ENCODE results near the gene STT3B. TPM values are rescaled to one million over a fixed set of nuclear protein-coding genes. Genes with fewer than 3 reads are reported as not detected.
A peak's percentile ranks its signal among the peaks of the same experiment; 100 is the strongest.

The STT3B gene
- polyA plus RNA-seq, 1 donor (not counting 4 experiments of a cell fraction or from before 2014, with no cell fraction given): 129 TPM

DNA sequence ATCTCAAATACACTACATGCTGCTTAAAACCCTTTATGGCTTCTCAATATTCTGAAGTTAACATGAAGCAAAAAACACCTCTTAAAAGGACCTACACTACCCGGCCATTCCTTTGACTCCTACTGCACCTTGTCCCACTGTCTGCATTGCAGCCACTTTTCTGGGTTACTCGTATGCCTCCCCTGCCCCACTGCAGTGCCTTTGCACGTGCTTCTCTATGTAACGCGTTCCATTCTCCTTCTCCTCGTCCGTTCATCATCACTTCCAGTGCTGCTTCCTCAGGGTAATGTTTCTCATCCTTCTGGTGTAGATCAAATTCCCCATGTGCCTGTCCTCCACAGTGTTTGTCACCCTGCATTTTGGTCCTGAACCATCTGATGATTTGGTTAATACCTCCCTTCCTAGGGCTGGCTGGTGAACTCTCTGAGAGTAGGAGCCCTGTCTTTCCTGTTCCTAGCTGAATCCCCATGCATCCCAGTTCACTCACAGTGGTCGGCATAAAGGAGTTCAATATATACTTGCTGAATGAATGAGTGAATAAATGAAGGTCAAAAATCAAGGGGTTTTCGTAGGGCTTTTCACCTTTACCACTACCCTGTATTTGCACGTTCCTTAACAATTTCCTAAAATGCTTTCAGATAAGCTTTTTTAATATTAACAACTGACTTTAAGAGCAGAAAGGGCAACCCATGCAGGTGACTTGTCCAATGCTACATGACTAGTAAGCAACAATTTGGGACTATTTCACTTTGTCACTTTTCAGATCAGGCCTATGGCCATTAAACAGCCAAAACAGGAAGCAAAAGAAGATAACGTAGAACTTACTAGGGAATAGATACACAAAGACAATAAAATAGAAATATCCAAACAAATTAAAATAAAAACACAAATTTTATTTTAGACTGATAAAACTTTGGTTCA, 2.4 kb upstream of the STT3B start:
- DNase-seq (ENCODE audit: low read depth, low spot score) (no peak), FAIRE-seq (no peak)
- H4K20me1 ChIP-seq (ENCODE audit: control insufficient read depth, extremely low read depth, insufficient read depth, low read length): peaks cover 8% of the 10 kb centered on the region
- H3K4me2 ChIP-seq (ENCODE audit: control insufficient read depth, extremely low read depth, insufficient read depth, low read depth, low read length): peak overlapping the region; percentile 81
- no peak overlapping the region for H3K9ac ChIP-seq (ENCODE audit: control insufficient read depth, extremely low read depth, insufficient read depth, low read length)
- H3K4me3 ChIP-seq (ENCODE audit: control insufficient read depth in 2 of 3, extremely low read depth in 1 of 3, insufficient read depth in 2 of 3, low read depth in 1 of 3, low read length in 3 of 3): peak overlapping the region in 2 of 3 experiments; percentile 76 to 94
- no peak overlapping the region for H3K27ac ChIP-seq (ENCODE audit: control insufficient read depth, insufficient read depth, low read length)
- H3K79me2 ChIP-seq (ENCODE audit: control insufficient read depth, insufficient read depth, low read length): peaks cover 25% of the 10 kb centered on the region
- dilution Hi-C loops (cut with MboI; ENCODE audit: extremely low pct_ligation_motif_present, low sequenced_read_pairs): no loop called here
- H3K9me3 ChIP-seq (ENCODE audit: control insufficient read depth, low read depth, low read length): no peaks in the 10 kb centered on the region
- no peaks in the 10 kb centered on the region for H3K27me3 ChIP-seq (ENCODE audit: control insufficient read depth, extremely low read depth, insufficient read depth, low read length)
- no peaks in the 10 kb centered on the region for H3K4me1 ChIP-seq (ENCODE audit: control insufficient read depth, extremely low read depth, insufficient read depth, low read length)
- H2AFZ ChIP-seq (ENCODE audit: control insufficient read depth, low read length): no peak overlapping the region
- H3K9me1 ChIP-seq (ENCODE audit: control insufficient read depth, extremely low read depth, insufficient read depth, low read length): no peaks in the 10 kb centered on the region
- no peak for TF ChIP-seq EZH2 (IDR thresholded peaks at IDR 0.05; ENCODE audit: low read length)
- TF ChIP-seq, protein P1, sequence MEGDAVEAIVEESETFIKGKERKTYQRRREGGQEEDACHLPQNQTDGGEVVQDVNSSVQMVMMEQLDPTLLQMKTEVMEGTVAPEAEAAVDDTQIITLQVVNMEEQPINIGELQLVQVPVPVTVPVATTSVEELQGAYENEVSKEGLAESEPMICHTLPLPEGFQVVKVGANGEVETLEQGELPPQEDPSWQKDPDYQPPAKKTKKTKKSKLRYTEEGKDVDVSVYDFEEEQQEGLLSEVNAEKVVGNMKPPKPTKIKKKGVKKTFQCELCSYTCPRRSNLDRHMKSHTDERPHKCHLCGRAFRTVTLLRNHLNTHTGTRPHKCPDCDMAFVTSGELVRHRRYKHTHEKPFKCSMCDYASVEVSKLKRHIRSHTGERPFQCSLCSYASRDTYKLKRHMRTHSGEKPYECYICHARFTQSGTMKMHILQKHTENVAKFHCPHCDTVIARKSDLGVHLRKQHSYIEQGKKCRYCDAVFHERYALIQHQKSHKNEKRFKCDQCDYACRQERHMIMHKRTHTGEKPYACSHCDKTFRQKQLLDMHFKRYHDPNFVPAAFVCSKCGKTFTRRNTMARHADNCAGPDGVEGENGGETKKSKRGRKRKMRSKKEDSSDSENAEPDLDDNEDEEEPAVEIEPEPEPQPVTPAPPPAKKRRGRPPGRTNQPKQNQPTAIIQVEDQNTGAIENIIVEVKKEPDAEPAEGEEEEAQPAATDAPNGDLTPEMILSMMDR (optimal IDR thresholded peaks at IDR 0.05 in 1 of 3, IDR thresholded peaks at IDR 0.05 in 1 of 3, conservative IDR thresholded peaks at IDR 0.05 in 1 of 3; ENCODE audit: extremely low read depth in 1 of 3, insufficient read depth in 2 of 3, low read length in 3 of 3): no peak
- H3K36me3 ChIP-seq (ENCODE audit: control insufficient read depth in 2 of 2, extremely low read depth in 1 of 2, insufficient read depth in 2 of 2, low read length in 2 of 2): no peaks in the 10 kb centered on the region

DNA sequence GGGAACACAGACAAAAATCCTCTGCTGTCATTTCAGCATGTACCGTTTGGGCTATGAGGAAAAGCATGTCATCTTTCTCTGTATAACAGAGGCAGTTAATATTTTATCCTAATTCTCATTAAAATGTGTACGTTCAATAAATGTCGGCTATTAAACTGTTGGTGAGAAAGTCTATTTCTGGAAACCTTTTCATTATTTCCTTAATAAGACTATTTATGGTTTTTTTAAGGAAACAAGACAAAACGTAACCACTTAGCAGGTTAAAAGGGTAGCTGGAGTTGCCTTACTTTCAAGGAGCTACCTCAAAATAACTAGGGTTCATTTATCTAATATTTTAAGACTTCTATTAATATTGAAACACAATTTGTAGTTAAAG, 1.8 kb upstream of the STT3B start:
- no peak for FAIRE-seq

More for the DNA sequence above, 1.8 kb upstream of the STT3B start:
- Histone ChIP-seq H3K36me3 (ENCODE audit: control insufficient read depth in 2 of 2, extremely low read depth in 1 of 2, insufficient read depth in 2 of 2, low read length in 2 of 2) (no peaks in the 10 kb centered on the region), H3K79me2 (ENCODE audit: control insufficient read depth, insufficient read depth, low read length) (peaks cover 31% of the 10 kb centered on the region), H3K27me3 (ENCODE audit: control insufficient read depth, extremely low read depth, insufficient read depth, low read length) (no peaks in the 10 kb centered on the region), H3K4me3 (ENCODE audit: control insufficient read depth in 2 of 3, extremely low read depth in 1 of 3, insufficient read depth in 2 of 3, low read depth in 1 of 3, low read length in 3 of 3) (peak overlapping the region; percentile 76 to 94 (median 87)), H2AFZ (ENCODE audit: control insufficient read depth, low read length) (no peak overlapping the region), H3K9ac (ENCODE audit: control insufficient read depth, extremely low read depth, insufficient read depth, low read length) (peak overlapping the region; percentile 89), H3K27ac (ENCODE audit: control insufficient read depth, insufficient read depth, low read length) (peak overlapping the region; percentile 79), H3K9me3 (ENCODE audit: control insufficient read depth, low read depth, low read length) (no peaks in the 10 kb centered on the region), H3K9me1 (ENCODE audit: control insufficient read depth, extremely low read depth, insufficient read depth, low read length) (no peaks in the 10 kb centered on the region), H3K4me2 (ENCODE audit: control insufficient read depth, extremely low read depth, insufficient read depth, low read depth, low read length) (peak overlapping the region; percentile 81), H4K20me1 (ENCODE audit: control insufficient read depth, extremely low read depth, insufficient read depth, low read length) (peaks cover 8% of the 10 kb centered on the region), H3K4me1 (ENCODE audit: control insufficient read depth, extremely low read depth, insufficient read depth, low read length) (peaks cover 6% of the 10 kb centered on the region)
- dilution Hi-C loops (cut with MboI; ENCODE audit: extremely low pct_ligation_motif_present, low sequenced_read_pairs): no loop called here
- TF ChIP-seq, protein P1 (optimal IDR thresholded peaks at IDR 0.05 in 1 of 3, IDR thresholded peaks at IDR 0.05 in 1 of 3, conservative IDR thresholded peaks at IDR 0.05 in 1 of 3; ENCODE audit: extremely low read depth in 1 of 3, insufficient read depth in 2 of 3, low read length in 3 of 3): no peak
- TF ChIP-seq EZH2 (IDR thresholded peaks at IDR 0.05; ENCODE audit: low read length): no peak
- DNase-seq (ENCODE audit: low read depth, low spot score): no peak

Data from keratinocyte (primary cell).